ENCODE measurements around the gene LRRC7.

Gene LRRC7

DNA sequence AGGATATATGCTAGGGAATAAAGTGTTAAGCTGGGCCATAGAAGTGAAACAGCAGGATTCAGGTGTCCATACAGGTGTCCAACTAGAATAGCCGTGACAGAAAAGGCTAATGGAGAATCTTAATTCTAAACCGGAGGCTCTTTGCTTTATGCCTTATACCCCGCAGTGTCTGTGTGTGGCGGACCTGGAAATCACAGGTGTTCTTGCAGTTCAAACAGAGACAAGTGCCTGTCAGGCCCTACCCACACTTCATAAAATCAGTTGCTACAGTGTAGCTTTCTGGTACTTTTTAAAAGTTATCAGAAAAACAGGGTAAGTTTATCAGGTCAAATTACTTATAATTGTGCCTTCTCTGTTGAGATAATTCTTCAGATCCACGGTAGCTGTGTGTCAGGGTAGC is 293.9 kb downstream of the LRRC7 start:
- TF ChIP-seq FOXM1 (IDR thresholded peaks at IDR 0.05; ENCODE audit: borderline replicate concordance, low read depth), result no peak
- no peak for TF ChIP-seq RAD21 (IDR thresholded peaks at IDR 0.05; ENCODE audit: low read depth)
- no peak for TF ChIP-seq CREB1 (IDR thresholded peaks at IDR 0.05; ENCODE audit: low read depth)
- no peak for TF ChIP-seq TEAD4 (IDR thresholded peaks at IDR 0.05)
- TF ChIP-seq, protein P1, sequence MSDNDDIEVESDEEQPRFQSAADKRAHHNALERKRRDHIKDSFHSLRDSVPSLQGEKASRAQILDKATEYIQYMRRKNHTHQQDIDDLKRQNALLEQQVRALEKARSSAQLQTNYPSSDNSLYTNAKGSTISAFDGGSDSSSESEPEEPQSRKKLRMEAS (IDR thresholded peaks at IDR 0.05), result no peak
- TF ChIP-seq ZBTB7A (IDR thresholded peaks at IDR 0.05; ENCODE audit: low read depth), result no peak
- TF ChIP-seq TCF12 (IDR thresholded peaks at IDR 0.05; ENCODE audit: low read depth), result no peak
- no peak for TF ChIP-seq CEBPB (IDR thresholded peaks at IDR 0.05)
- TF ChIP-seq, protein P2, sequence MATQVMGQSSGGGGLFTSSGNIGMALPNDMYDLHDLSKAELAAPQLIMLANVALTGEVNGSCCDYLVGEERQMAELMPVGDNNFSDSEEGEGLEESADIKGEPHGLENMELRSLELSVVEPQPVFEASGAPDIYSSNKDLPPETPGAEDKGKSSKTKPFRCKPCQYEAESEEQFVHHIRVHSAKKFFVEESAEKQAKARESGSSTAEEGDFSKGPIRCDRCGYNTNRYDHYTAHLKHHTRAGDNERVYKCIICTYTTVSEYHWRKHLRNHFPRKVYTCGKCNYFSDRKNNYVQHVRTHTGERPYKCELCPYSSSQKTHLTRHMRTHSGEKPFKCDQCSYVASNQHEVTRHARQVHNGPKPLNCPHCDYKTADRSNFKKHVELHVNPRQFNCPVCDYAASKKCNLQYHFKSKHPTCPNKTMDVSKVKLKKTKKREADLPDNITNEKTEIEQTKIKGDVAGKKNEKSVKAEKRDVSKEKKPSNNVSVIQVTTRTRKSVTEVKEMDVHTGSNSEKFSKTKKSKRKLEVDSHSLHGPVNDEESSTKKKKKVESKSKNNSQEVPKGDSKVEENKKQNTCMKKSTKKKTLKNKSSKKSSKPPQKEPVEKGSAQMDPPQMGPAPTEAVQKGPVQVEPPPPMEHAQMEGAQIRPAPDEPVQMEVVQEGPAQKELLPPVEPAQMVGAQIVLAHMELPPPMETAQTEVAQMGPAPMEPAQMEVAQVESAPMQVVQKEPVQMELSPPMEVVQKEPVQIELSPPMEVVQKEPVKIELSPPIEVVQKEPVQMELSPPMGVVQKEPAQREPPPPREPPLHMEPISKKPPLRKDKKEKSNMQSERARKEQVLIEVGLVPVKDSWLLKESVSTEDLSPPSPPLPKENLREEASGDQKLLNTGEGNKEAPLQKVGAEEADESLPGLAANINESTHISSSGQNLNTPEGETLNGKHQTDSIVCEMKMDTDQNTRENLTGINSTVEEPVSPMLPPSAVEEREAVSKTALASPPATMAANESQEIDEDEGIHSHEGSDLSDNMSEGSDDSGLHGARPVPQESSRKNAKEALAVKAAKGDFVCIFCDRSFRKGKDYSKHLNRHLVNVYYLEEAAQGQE (IDR thresholded peaks at IDR 0.05; ENCODE audit: low read depth), result no peak
- no peak for TF ChIP-seq NFIC (IDR thresholded peaks at IDR 0.05)
- TF ChIP-seq EP300 (IDR thresholded peaks at IDR 0.05; ENCODE audit: borderline replicate concordance), result no peak
- TF ChIP-seq TAF1 (IDR thresholded peaks at IDR 0.05; ENCODE audit: low read depth), result no peak
- TF ChIP-seq YY1 (IDR thresholded peaks at IDR 0.05; ENCODE audit: low read depth), result no peak
- TF ChIP-seq, protein P3, sequence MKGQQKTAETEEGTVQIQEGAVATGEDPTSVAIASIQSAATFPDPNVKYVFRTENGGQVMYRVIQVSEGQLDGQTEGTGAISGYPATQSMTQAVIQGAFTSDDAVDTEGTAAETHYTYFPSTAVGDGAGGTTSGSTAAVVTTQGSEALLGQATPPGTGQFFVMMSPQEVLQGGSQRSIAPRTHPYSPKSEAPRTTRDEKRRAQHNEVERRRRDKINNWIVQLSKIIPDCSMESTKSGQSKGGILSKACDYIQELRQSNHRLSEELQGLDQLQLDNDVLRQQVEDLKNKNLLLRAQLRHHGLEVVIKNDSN (IDR thresholded peaks at IDR 0.05), result no peak
- TF ChIP-seq EGR1 (IDR thresholded peaks at IDR 0.05), result no peak

DNA sequence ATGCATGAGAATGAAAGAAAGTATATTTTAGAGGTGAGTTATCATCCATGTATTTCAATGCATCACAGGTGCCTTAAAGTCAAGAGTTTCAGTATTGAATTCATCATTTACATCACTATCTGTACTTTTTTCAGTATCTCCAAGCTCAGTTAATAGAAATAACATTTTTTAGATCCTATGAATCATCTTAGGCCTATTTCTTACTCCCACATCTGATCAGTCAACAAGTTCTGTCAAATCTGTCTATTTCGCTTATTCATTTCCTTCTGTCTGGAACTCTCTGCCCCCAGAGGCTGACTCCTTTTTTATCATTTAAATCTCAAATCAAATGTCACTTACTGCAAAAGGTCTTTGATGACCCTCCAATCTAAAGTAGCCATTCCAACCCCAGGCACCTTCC is 295.2 kb downstream of the LRRC7 start:
- TF ChIP-seq RAD21 (IDR thresholded peaks at IDR 0.05; ENCODE audit: low read depth) (no peak), ZBTB7A (IDR thresholded peaks at IDR 0.05; ENCODE audit: low read depth) (no peak), EGR1 (IDR thresholded peaks at IDR 0.05) (no peak), FOXM1 (IDR thresholded peaks at IDR 0.05; ENCODE audit: borderline replicate concordance, low read depth) (no peak), NFIC (IDR thresholded peaks at IDR 0.05) (no peak), TCF12 (IDR thresholded peaks at IDR 0.05; ENCODE audit: low read depth) (no peak), EP300 (IDR thresholded peaks at IDR 0.05; ENCODE audit: borderline replicate concordance) (no peak), CREB1 (IDR thresholded peaks at IDR 0.05; ENCODE audit: low read depth) (no peak)

DNA sequence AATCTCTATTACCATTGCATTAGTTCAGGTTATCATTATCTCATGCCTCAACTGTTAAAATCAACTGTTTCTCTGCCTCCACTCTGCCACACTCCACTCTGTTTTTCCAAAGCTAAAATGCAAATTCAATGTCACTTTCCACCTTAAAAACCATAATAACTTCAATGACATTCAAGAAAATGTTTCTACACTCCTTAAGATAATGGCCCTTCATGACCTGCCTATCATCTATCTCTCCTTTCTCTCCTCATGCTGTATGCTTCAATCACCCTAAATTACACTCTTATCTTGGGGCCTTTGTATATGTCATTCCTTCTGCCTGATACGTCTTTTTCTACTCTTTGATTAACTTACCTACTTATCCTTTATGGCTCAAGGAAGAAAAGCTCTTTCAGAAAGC is 296.0 kb downstream of the LRRC7 start:
- TF ChIP-seq YY1 (IDR thresholded peaks at IDR 0.05; ENCODE audit: low read depth) (no peak), EGR1 (IDR thresholded peaks at IDR 0.05) (no peak), EP300 (IDR thresholded peaks at IDR 0.05; ENCODE audit: borderline replicate concordance) (no peak), RAD21 (IDR thresholded peaks at IDR 0.05; ENCODE audit: low read depth) (no peak), ZBTB7A (IDR thresholded peaks at IDR 0.05; ENCODE audit: low read depth) (no peak), TAF1 (IDR thresholded peaks at IDR 0.05; ENCODE audit: low read depth) (no peak), FOXM1 (IDR thresholded peaks at IDR 0.05; ENCODE audit: borderline replicate concordance, low read depth) (no peak), TCF12 (IDR thresholded peaks at IDR 0.05; ENCODE audit: low read depth) (no peak), NFIC (IDR thresholded peaks at IDR 0.05) (no peak), TEAD4 (IDR thresholded peaks at IDR 0.05) (no peak), CEBPB (IDR thresholded peaks at IDR 0.05) (no peak), CREB1 (IDR thresholded peaks at IDR 0.05; ENCODE audit: low read depth) (no peak)
- TF ChIP-seq, protein P2 (IDR thresholded peaks at IDR 0.05; ENCODE audit: low read depth), result no peak
- TF ChIP-seq, protein P1 (IDR thresholded peaks at IDR 0.05), result no peak
- TF ChIP-seq, protein P3 (IDR thresholded peaks at IDR 0.05), result no peak

DNA sequence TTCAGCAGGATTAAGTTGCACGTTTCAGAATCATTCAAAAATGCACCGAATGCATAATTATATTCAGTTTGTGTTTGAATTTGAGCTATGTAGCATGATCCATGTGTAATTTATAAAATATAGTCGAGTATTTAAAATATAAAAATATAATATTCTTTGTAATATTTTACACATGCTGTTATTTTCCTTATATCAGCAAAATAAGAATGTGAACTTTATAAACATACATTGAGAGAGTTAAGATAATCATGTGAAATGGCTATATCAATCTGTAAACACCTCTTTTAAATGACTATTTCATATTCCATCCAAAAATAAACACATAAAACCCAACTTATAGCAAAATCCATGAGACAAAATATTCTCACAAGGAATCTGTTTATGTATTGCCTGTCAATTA is 303.7 kb downstream of the LRRC7 start:
- TF ChIP-seq EGR1 (IDR thresholded peaks at IDR 0.05) (no peak), EP300 (IDR thresholded peaks at IDR 0.05; ENCODE audit: borderline replicate concordance) (no peak), CREB1 (IDR thresholded peaks at IDR 0.05; ENCODE audit: low read depth) (no peak), TEAD4 (IDR thresholded peaks at IDR 0.05) (no peak), TCF12 (IDR thresholded peaks at IDR 0.05; ENCODE audit: low read depth) (no peak), FOXM1 (IDR thresholded peaks at IDR 0.05; ENCODE audit: borderline replicate concordance, low read depth) (no peak), NFIC (IDR thresholded peaks at IDR 0.05) (no peak), RAD21 (IDR thresholded peaks at IDR 0.05; ENCODE audit: low read depth) (no peak), YY1 (IDR thresholded peaks at IDR 0.05; ENCODE audit: low read depth) (no peak), ZBTB7A (IDR thresholded peaks at IDR 0.05; ENCODE audit: low read depth) (no peak)
- TF ChIP-seq, protein P3 (IDR thresholded peaks at IDR 0.05), result no peak
- TF ChIP-seq, protein P2 (IDR thresholded peaks at IDR 0.05; ENCODE audit: low read depth), result no peak
- TF ChIP-seq, protein P1 (IDR thresholded peaks at IDR 0.05), result no peak
